ENCODE measurements around the gene PIPOX. TPM values are rescaled to one million over a fixed set of nuclear protein-coding genes. Genes with fewer than 3 reads are reported as not detected.

Gene PIPOX, protein sequence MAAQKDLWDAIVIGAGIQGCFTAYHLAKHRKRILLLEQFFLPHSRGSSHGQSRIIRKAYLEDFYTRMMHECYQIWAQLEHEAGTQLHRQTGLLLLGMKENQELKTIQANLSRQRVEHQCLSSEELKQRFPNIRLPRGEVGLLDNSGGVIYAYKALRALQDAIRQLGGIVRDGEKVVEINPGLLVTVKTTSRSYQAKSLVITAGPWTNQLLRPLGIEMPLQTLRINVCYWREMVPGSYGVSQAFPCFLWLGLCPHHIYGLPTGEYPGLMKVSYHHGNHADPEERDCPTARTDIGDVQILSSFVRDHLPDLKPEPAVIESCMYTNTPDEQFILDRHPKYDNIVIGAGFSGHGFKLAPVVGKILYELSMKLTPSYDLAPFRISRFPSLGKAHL
- 0.07 to 0.33 TPM (median 0.11 TPM) in 4 of 5 replicates, not detected in the other for total RNA-seq (2022; extraction: Qiagen RNA extraction)

GRCh38 chr17:29042679-29043538 is at the start of gene PIPOX:
TSS of gene PIPOX (plus strand) at chr17:29043141. CDS start at chr17:29043226, 85 bp downstream.

DNA sequence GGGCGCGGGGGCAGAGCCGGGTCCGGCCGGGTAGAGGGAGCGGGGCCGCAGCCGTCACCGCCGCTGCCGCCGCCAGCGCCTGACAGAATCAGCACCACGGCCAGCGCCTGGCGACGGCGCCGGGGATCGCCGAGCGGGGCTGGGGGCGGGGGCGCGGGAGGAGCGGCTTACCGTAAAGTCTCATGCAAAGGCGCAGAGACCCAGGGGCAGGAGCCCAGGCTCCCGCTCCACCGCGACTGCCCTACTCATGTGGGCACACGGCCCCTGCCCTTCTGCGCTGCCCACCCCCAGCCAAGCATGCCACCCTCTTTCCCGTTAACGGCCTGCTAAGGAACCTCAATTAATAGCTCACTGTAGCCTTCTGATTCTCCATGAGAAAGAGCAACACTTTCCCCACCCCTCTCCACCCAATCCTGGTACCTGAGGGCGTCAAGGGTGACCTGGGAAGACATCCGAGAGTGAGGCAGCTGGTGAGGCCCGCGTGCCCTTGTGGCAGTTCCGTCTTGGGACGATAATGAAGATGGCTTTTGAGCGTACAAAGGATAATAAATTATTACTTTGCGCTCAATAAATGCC is 36.9 kb upstream of the PIPOX start, which contains the start of gene SEZ6:
Gene SEZ6, minus strand, starts transcription at position 98 of the 576 bp plus-strand sequence. CDS start 164 bp downstream, outside the sequence.

Other genes starting within 250 kb of the PIPOX start
- gene FAM222B, start 200.4 kb upstream of the PIPOX start, total RNA-seq (2022; extraction: Qiagen RNA extraction): 37.5 to 44.3 TPM (median 41.1 TPM) in 5 replicates
- gene ERAL1, start 188.1 kb upstream of the PIPOX start, total RNA-seq (2022; extraction: Qiagen RNA extraction): 77.4 to 89.4 TPM (median 84.1 TPM) in 5 replicates
- gene FLOT2, start 145.4 kb upstream of the PIPOX start, total RNA-seq (2022; extraction: Qiagen RNA extraction): 81.4 to 89.2 TPM (median 88.3 TPM) in 5 replicates
- 6.3 to 7.9 TPM (median 7.2 TPM) in 5 replicates for gene DHRS13, start 140.1 kb upstream of the PIPOX start, total RNA-seq (2022; extraction: Qiagen RNA extraction)
- 31.1 to 34.2 TPM (median 33.1 TPM) in 5 replicates for gene PHF12, start 91.6 kb upstream of the PIPOX start, total RNA-seq (2022; extraction: Qiagen RNA extraction)
- 0.03 to 0.08 TPM (median 0.03 TPM) in 3 of 5 replicates, not detected in the others for gene SEZ6, start 37.1 kb upstream of the PIPOX start, total RNA-seq (2022; extraction: Qiagen RNA extraction)
- 19.9 to 24.3 TPM (median 21.5 TPM) in 5 replicates for gene MYO18A, start 137.3 kb downstream of the PIPOX start, total RNA-seq (2022; extraction: Qiagen RNA extraction)
- not detected in 5 replicates for gene CRYBA1, start 203.7 kb downstream of the PIPOX start, total RNA-seq (2022; extraction: Qiagen RNA extraction)